Common myeloid progenitor, CD34-positive (primary cell): ENCODE measurements around the gene ZNF646.
"Not testable (repeated sequence)": the region's sequence is repeated elsewhere in the genome, so short reads cannot be mapped to it uniquely, and the experiment has no call there.

ENCODE experiments used
- CTCF ChIA-PET: fragments of 350-600 bp; sonication (Branson Sonifier 250); formaldehyde crosslinking; loops from one replicate; lab custom pipeline; 2021; ENCODE audit warnings: antibody characterized with exemption; lab: Charles Lee
- POLR2A ChIA-PET: fragments of 350-600 bp; sonication (Branson Sonifier 250); formaldehyde crosslinking; loops from one replicate; lab custom pipeline; 2021; ENCODE audit warnings: antibody characterized with exemption; lab: Charles Lee
- DNase-seq, 3 donors: peaks; one replicate each; pipeline versions ENCODE4 v3.0.0 to v3.0.0-alpha.2; 2013
- H3K27ac ChIP-seq, 2 experiments: 1 replicate in 1 of 2; 2 replicates in 1 of 2; pipeline ENCODE4 v1.7.0; 2013; ENCODE audit warnings: inconsistent platforms in 2 of 2, low read length in 2 of 2, mild to moderate bottlenecking in 2 of 2, low read depth in 1 of 2, moderate library complexity in 1 of 2; ENCODE audit not compliant: severe bottlenecking in 2 of 2, insufficient read depth in 1 of 2, poor library complexity in 1 of 2
- H3K27me3 ChIP-seq, 5 experiments: replicated peaks in 2 of 5; 1 replicate in 3 of 5; 2 replicates in 2 of 5; pipeline versions ENCODE4 v1.6.1 to v1.7.0; 2013; ENCODE audit warnings: low read length in 4 of 5, mild to moderate bottlenecking in 2 of 5, moderate library complexity in 2 of 5, inconsistent platforms in 1 of 5; ENCODE audit not compliant: insufficient read depth in 5 of 5, control insufficient read depth in 4 of 5
- H3K36me3 ChIP-seq, 4 experiments: 1 replicate in 2 of 4; 2 replicates in 2 of 4; pipeline versions ENCODE4 v1.6.1 to v1.7.0; 2013; ENCODE audit warnings: low read length in 3 of 4, control low read depth in 1 of 4, mild to moderate bottlenecking in 1 of 4; ENCODE audit not compliant: control insufficient read depth in 4 of 4, insufficient read depth in 4 of 4
- H3K4me1 ChIP-seq, 4 experiments: 1 replicate in 3 of 4; 2 replicates in 1 of 4; pipeline versions ENCODE4 v1.6.1 to v1.7.1; 2013; ENCODE audit warnings: low read length in 3 of 4, mild to moderate bottlenecking in 3 of 4, control low read depth in 1 of 4, inconsistent platforms in 1 of 4, moderate library complexity in 1 of 4; ENCODE audit not compliant: control insufficient read depth in 4 of 4, insufficient read depth in 4 of 4; ENCODE audit errors: control extremely low read depth in 1 of 4
- H3K4me3 ChIP-seq, 7 experiments: 1 replicate in 4 of 7; 2 replicates in 3 of 7; pipeline versions ENCODE4 v1.5.1 to v1.7.0; 2013; ENCODE audit warnings: mild to moderate bottlenecking in 7 of 7, low read length in 6 of 7, moderate library complexity in 6 of 7, inconsistent platforms in 2 of 7, low read depth in 2 of 7, control low read depth in 1 of 7; ENCODE audit not compliant: insufficient read depth in 4 of 7, control insufficient read depth in 1 of 7; ENCODE audit errors: extremely low read depth in 1 of 7
- H3K9me3 ChIP-seq, 5 experiments: 1 replicate in 4 of 5; 2 replicates in 1 of 5; pipeline versions ENCODE4 v1.6.1 to v1.7.1; 2013; ENCODE audit warnings: low read length in 4 of 5, mild to moderate bottlenecking in 2 of 5, inconsistent platforms in 1 of 5, low read depth in 1 of 5, moderate library complexity in 1 of 5; ENCODE audit not compliant: control insufficient read depth in 4 of 5, insufficient read depth in 2 of 5; ENCODE audit errors: control extremely low read depth in 1 of 5
- WGBS: methylation state at CpG from one replicate; pipeline ENCODE4 v1.1.5; 2013; ENCODE audit not compliant: insufficient coverage; 5-methylcytosine and 5-hydroxymethylcytosine counted together

ZNF646 gene

DNA sequence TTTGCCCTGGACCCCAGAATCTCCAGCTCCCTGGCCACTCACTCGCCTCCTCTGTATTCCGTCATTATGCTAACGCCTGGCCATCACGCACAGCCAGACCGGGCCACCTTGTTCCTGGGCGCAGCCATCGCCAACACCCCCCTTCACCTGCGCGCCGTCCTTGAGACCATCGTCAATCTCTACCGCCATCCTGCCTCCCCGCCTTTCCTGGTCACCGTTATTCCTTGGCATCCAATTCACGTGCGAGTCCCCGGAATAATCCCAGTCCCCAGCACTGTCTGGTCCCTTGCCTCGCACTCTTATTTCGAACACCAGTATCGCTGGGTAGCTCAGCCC is 19.8 kb downstream of the ZNF646 start:
- no peaks in the 10 kb centered on the region for H3K9me3 ChIP-seq
- POLR2A ChIA-PET = interaction anchor here (0.7 to 1.4 kb wide), 2 partner anchors 20 to 24 kb away, joined by 4 to 5 read pairs; partner anchors contain the start of genes KAT8, ZNF646 and ZNF668
- CTCF ChIA-PET = interaction anchor here (0.6 to 2.0 kb wide), 8 partner anchors 20 to 309 kb away, joined by 3 to 7 read pairs (median 3); partner anchors contain the start of genes HSD3B7, ZNF646 and ZNF668

DNA sequence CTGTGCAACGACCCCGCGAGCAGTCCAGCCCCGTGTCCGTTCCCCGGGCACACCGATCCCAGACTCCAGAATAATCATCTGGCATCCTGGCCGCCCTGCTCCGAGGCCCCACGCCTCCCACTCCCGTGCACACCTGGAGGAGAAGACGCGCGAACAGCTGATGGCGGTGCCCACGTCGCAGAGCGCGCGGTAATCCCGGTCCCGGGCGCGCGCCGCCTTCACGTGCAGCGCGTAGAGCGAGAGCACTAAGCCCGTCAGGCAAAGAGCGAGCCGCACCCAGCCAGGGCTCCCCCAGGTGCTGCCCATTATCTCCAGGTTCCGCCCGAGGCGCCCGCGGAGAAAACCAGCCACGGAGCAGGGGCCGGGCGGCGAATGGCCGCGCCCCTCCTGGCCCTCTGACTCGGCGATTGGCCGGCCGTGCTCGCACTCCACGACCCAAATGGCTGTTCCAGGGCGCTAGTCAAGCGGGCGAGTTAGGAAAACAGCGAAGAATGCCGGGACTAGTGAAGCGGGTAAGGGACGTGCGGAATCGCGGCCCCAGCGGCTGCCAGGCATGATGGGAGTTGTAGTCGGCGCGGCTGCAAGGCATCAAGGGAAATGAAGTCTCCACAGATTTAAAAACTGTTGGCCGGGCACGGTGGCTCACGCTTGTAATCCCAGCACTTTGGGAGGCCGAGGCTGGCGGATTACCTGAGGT is 20.4 kb downstream of the ZNF646 start, which contains the start of gene VKORC1:
Gene VKORC1, minus strand, starts transcription at position 374 of the 697 bp plus-strand sequence. Its CDS starts 68 bp downstream, at position 306.
- Histone ChIP-seq H3K4me1 (peaks cover 3 to 21% (median 19%) of the 10 kb centered on the region in 4 experiments), H3K9me3 (no peaks in the 10 kb centered on the region), H3K27ac (peak within 1 kb of the TSS in 1 of 2 experiments; percentile 73), H3K36me3 (peaks cover 0 to 16% (median 13%) of the 10 kb centered on the region in 4 experiments), H3K4me3 (peak within 1 kb of the TSS; percentile 77 to 97 (median 84)), H3K27me3 (no peaks in the 10 kb centered on the region)
- CTCF ChIA-PET = interaction anchor here (0.7 to 2.2 kb wide), 11 partner anchors 19 to 159 kb away, joined by 3 to 8 read pairs (median 3); partner anchors contain the start of genes HSD3B7, ZNF646 and ZNF668
- POLR2A ChIA-PET = interaction anchor here (0.7 to 1.4 kb wide), 2 partner anchors 20 to 23 kb away, joined by 4 to 5 read pairs; partner anchors contain the start of genes KAT8, ZNF646 and ZNF668
- under 1% methylated on average over 56 of the region's 69 CpGs for WGBS
- DNase-seq = peak; percentile 94 to 96 (median 96)

More for the DNA sequence above, 19.8 kb downstream of the ZNF646 start:
- no peaks in the 10 kb centered on the region for H3K27me3 ChIP-seq
- under 1% methylated on average over 20 of the region's 20 CpGs for WGBS
- H3K4me3 ChIP-seq = peak overlapping the region; percentile 77 to 97 (median 84)
- H3K27ac ChIP-seq = peak overlapping the region in 1 of 2 experiments; percentile 73
- peak in 1 of 3 donors; percentile 19 for DNase-seq
- peaks cover 0 to 19% (median 17%) of the 10 kb centered on the region in 4 experiments for H3K36me3 ChIP-seq
- peaks cover 3 to 21% (median 19%) of the 10 kb centered on the region in 4 experiments for H3K4me1 ChIP-seq

DNA sequence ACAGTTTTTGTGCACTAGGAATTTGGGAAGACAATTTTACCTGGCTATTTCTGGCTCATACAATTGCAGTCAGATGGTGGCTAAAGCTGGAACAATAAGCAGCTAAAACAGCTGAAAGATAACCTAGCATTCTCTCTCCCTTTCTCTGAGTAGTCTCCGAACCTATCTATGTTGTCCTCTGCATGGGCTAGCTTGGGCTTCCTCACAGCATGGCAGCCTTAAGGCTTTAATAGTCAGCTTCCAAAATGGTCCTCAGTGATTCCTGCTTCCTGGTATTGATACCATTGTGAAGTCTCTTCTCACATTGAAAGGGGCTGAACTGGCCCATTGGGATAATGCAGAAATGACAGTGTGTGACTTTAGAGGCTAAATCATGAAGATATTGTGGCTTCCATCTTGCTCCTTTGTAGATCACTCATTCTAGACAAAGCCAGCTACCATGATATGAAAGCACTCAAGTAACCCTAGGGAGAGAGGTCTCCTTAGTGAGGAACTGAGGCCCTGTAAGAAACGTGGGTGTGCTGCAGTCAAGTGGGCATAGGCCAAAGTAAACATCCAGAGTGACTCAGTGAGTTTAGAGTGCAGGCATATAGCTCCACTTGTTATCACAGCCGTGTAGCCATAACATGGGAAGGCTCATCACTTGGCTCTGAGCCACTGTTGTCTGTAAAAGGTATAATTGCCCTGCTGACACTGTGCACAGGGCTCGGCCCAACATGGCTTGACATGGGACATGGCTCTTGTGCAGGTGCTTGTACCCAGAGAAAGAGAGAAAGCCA is 25.8 kb downstream of the ZNF646 start:
- CTCF ChIA-PET = interaction anchor here (0.7 to 3.9 kb wide), 10 partner anchors 12 to 114 kb away, joined by 3 to 16 read pairs (median 3); partner anchors contain the start of genes ZNF646 and ZNF668
- DNase-seq = no peak
- 84% methylated on average over 4 of the region's 4 CpGs for WGBS
- Histone ChIP-seq H3K4me1 (peaks cover 3 to 8% (median 6%) of the 10 kb centered on the region in 4 experiments), H3K36me3 (no peaks in the 10 kb centered on the region), H3K4me3 (no peak overlapping the region), H3K9me3 (peaks cover 0 to 5% (median 0%) of the 10 kb centered on the region in 5 experiments), H3K27ac (no peak overlapping the region), H3K27me3 (no peaks in the 10 kb centered on the region)
- POLR2A ChIA-PET = no interaction called here

DNA sequence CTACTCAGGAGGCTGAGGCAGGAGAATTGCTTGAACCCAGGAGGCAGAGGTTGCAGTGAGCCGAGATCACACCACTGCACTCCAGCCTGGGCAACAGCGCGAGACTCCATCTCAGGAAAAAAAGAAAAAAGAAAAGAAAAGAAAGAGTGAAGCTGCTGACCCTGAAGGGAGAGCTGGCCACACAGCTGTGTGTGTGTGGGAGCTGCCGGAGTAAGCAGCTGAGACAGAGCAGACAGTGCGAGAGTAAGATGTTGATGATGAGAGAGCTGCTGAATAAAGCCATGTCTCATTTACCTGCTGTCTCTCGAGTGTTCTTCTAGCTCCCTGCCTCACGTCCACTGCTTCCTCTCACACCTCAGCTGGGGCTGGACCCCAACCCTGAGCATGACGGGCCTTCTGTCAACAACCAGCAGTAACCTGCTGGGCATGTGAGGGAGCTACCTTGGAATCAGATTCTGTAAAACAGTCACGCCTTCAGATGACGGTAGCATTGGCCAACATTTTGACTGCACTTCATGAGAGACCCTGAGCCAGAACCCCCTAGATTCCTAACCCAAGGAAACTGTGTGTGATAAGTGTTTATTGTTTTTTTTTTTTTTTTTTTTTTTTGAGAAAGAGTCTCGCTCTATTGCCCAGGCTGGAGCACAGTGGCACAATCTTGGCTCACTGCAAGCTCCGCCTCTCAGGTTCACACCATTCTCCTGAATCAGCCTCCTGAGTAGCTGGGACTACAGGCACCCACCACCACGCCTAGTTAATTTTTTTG is 26.8 kb downstream of the ZNF646 start:
- H3K36me3 ChIP-seq, DNase-seq, H3K27me3 ChIP-seq, H3K9me3 ChIP-seq, H3K27ac ChIP-seq, H3K4me3 ChIP-seq, POLR2A ChIA-PET, H3K4me1 ChIP-seq: not testable (repeated sequence)
- WGBS = 97% methylated on average over 10 of the region's 13 CpGs
- CTCF ChIA-PET = interaction anchor here (0.9 to 3.9 kb wide), 10 partner anchors 9 to 142 kb away, joined by 3 to 16 read pairs (median 4); partner anchors contain the start of genes ZNF646 and ZNF668

DNA sequence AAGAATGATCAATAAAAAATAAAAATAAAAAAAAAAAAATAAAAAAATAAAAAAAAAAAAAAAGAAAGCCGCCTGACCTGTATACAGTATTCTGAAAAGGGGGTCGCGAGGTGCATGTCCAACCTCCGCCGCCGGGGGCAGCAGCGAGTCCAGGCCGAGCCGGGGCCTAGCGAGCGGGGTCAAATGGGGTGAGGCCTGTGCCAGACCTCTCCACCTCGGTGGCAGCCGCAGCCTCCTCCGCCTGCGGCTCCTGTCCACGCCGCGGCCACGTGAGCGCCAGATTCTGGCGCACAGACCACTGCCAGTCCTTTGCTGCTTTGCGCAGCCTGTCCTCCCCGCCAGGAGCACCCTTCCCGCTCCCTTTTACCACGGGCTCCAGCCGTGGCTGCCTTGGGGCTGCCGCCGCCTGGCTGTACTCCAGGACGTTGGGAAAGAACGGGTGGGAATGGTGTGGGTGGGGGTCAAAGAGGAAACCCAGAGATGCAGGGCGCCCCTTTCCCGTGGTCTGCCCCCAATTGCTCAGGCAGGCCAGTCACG is 31.5 kb downstream of the ZNF646 start:
- 0% methylated on average over 21 of the region's 33 CpGs for WGBS
- no peaks in the 10 kb centered on the region for H3K9me3 ChIP-seq

More for the DNA sequence above, 31.5 kb downstream of the ZNF646 start:
- Histone ChIP-seq H3K4me1 (peaks cover 2 to 21% (median 18%) of the 10 kb centered on the region in 4 experiments), H3K27ac (no peak overlapping the region), H3K4me3 (peak overlapping the region in 3 of 7 experiments; percentile 16 to 32 (median 32)), H3K27me3 (no peaks in the 10 kb centered on the region), H3K36me3 (peaks cover under 1 to 15% (median 11%) of the 10 kb centered on the region in 4 experiments)
- ChIA-PET CTCF (no interaction called here), POLR2A (no interaction called here)
- DNase-seq = peak; percentile 88 to 92 (median 90)
